ENCODE data around the gene HRH2.

The HRH2 gene

DNA sequence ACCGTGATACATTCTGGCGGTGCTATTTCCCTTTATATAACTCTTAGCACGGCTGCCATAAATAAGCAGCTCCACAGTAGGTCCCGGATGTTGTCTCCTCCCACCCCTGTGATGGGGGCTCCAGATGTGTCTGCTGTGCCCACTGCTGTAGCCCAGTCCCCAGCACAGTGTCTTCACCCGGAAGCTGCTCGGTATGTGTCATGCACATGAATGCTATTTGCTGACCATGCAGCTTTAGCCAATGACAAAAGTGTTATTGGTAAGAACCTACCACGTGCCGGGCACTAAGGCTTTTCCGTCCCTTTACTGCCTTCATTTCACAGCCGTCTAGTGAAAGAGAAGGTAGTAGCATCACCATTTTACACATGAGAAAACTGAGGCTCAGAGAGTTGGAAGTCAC lies 20.2 kb downstream of the HRH2 start:
- no peak for DNase-seq

DNA sequence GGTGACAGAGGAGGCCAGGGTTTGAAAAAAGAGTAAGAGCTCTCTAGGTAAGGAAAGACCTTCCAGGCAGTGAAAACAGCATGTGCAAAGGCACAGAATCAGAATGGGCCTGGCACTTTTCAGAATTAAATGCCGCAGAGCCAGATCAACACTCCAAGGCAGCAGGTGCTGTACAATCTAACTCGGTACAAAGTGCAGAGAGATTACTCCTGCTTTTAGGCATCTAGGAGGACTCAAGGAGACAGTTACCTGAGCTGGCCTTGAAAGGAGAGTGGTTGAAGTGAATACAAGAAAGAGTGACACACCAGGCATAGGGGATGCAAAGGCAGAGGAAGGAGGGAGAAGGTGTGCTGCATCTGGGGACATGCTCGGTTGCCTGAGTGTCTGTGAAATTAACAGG lies 21.5 kb downstream of the HRH2 start:
- DNase-seq, result no peak

DNA sequence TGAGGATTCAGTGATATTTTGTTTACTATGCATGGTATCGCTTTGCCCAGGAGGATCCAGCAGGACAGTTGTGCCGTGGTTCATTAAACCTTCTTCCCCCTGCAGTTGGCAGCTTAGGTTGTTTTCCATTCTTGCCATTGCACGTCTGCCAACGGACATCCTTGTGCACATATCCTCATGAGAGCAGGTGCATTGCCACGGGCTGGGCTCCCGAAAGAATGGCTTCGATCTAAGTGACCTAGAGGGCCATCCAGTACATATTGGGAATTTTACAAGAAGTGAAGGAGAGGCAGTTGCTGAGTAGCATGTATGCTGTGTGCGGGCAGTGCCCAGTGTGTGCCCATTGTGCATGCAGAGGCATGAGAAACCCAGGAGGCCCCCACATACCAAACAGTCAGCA lies 22.1 kb downstream of the HRH2 start:
- no peak for DNase-seq

DNA sequence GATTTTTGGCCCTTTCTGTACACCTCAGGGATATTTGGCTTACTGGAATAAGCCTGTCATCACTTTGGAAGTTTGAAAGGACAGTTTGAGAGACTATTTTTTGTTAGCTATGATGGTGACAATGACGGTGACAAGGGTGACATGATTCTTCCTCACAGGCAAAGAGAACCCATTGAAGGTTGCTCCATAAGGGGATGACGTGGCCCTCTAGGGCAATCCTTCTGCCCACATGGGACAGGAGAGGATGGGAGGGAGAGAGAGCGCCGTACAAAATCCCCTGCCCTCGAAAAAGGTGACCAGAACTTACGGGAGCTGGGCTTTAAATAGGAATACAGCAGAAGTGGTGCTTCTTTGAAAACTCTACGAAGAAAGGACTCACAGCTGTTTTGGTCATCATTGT lies 22.6 kb downstream of the HRH2 start:
- no peak for DNase-seq

DNA sequence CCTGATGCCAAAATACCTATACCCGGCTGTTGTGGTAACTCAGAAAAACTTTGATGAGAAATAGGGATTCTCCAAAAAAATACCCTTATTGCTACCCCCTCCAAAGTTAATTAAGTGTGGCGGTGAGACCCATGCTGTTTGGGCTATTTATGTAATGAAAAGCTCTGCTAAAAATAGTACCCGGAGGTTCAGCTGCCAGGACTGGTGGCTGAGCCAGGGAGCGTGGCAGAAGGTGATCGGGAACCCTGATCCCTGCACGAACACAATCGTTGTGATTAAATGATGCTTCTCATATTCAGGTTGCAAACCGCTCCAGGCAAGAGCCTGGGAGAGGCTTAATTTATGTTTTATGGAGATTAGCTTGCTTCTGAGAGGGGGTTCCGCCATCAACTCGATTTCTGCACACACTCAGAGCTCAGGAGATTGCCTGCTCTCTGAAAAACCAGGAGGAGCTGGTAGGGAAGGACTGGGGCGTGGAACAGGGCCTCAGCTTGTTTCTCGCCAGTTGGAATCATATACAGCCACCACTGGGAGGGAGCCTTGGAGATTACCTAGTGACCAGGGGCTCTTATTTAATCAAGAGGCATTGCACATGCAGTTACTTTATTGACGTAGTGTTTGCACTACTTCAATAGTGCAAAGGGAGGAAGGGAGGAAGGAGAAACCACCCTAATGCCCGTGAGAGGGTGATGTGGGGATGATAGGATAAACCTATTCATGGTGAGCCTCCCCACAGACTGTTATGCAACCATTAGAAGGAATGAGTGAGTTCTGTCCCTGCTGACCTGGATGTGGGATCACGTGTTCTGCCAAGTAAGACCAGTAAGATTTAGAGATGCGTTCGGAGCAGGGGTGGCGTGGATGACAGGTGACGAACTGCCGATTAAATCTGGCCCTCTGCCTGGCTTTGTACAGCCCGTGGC lies 23.4 kb downstream of the HRH2 start:
- DNase-seq, result no peak

DNA sequence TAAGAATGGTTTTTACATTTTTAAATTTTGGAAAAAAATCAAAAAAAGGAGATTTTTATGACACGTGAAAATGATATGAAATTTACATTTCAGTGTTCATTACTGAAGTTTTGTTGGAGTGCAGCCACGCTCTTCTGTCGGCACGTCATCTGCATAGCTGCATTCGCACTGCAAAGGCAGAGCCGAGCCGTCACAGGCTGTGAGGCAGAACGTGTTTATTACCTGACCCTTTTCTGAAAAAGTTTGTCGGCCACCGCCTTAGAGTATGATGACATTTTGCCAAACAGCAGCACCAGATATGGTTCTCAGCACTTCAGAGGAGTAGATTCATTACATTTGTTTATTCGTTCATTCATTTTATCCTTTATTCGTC lies 24.1 kb downstream of the HRH2 start:
- DNase-seq, result no peak

DNA sequence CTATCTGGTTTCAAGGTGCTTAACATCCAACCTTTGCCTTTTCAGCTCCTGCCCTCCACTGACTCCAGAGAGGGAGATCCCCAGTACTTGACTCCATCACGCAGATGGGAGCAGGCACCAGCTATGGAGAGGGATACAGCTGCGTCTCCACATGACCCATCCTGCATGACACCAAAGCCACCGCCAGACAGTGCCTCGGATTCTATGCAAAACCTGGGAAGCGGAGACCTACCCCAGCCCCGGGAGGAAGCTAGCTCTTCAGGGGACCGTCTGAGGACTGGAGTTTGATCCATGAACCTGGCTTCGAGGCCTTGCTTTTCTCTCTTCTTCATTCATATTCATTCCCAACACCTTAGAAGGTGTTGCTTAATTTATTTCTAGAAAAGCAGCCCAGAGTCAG lies 24.8 kb downstream of the HRH2 start:
- no peak for DNase-seq

DNA sequence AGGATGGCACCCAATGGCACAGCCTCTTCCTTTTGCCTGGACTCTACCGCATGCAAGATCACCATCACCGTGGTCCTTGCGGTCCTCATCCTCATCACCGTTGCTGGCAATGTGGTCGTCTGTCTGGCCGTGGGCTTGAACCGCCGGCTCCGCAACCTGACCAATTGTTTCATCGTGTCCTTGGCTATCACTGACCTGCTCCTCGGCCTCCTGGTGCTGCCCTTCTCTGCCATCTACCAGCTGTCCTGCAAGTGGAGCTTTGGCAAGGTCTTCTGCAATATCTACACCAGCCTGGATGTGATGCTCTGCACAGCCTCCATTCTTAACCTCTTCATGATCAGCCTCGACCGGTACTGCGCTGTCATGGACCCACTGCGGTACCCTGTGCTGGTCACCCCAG lies 25.4 kb downstream of the HRH2 start:
- DNase-seq, result no peak

DNA sequence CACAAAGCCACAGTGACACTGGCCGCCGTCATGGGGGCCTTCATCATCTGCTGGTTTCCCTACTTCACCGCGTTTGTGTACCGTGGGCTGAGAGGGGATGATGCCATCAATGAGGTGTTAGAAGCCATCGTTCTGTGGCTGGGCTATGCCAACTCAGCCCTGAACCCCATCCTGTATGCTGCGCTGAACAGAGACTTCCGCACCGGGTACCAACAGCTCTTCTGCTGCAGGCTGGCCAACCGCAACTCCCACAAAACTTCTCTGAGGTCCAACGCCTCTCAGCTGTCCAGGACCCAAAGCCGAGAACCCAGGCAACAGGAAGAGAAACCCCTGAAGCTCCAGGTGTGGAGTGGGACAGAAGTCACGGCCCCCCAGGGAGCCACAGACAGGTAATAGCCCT lies 26.1 kb downstream of the HRH2 start:
- DNase-seq, result no peak

DNA sequence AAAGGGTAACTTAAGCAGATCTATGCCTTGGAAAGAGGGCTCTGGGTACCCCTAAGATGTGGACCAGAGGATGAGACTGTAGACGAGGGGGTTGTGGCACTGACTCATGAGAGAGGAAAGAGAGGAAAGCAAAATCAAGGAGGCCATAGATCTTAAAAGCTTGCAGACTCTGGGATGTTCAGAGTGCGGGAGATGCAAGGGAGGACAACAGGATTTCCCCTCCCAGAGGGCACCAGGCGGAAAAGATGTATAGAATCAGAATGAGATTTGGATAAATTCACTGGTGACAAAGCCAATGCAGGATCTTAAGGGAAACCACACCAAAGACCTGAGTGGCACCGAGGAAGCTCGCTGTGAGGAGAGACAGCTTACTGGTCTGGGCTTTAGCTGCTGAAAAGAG lies 27.1 kb downstream of the HRH2 start:
- DNase-seq, result no peak

DNA sequence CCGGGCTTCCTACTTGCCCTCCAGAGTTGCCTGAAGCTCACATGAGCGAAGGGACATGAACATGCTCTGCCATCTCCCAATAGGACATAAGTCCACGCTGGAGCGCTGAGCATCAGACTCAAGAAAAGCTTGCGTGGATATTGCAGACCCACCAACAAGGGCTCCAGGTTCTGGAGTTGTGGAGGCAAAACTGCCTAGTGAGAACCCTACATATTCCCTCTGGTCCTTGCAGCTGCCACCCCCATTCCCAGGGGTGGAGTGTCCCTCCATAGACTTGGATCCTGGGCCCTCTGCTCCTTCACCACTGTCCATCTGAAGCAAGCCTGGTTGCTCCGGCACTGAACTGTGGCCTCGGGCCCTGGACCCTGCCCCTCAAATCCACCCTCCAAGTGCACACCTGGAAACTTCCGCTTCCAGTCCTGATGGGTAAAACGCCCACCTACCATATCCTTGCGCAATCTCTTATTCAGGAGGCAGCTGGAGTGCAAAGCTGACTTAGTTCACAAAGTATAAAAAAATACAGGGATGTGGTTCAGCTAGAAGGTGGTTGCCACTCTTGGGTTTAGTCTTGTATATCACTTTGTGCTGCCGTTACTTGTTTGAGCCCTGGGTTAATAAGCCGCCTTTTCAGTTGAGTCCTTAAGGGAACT lies 28.0 kb downstream of the HRH2 start:
- DNase-seq, result no peak

DNA sequence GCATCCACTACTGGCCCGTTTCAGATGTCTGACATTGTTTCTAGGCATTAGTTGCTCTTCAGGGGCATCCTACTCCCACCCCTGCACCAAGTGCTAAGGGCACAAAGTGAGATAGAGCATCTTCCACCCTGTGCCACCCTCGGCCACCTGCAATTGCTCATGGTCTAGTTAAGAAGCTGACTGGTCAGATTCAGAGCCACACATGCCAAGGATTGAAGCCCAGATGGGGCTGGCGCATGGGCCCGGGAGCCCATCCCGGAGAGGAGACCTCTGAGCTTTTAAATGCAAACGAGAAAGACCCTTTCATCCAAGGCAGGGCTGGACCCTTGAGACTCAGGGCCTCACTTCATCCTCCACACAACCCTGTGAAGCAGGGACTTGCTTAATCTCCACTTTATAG lies 28.5 kb downstream of the HRH2 start:
- no peak for DNase-seq

DNA sequence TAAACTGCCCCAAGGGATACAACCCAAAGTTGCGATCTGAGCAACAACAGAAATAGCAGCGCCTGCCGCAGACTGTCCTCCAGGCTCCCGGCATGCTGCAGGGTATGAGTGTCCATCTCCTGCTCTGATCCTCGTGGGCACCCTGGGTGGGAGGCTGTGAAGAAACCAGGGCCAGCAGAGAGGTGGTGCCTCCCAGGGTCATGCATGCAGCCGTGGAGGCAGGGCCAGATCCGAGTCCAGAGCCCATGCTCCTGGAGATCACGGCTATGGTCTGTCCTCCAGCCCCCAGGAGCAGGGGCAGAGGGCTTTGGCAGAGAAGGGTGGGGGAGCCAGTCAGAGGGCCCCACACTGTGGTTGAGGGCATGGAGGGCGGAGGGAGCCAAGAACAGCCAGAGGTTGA lies 29.0 kb downstream of the HRH2 start:
- DNase-seq, result no peak

DNA sequence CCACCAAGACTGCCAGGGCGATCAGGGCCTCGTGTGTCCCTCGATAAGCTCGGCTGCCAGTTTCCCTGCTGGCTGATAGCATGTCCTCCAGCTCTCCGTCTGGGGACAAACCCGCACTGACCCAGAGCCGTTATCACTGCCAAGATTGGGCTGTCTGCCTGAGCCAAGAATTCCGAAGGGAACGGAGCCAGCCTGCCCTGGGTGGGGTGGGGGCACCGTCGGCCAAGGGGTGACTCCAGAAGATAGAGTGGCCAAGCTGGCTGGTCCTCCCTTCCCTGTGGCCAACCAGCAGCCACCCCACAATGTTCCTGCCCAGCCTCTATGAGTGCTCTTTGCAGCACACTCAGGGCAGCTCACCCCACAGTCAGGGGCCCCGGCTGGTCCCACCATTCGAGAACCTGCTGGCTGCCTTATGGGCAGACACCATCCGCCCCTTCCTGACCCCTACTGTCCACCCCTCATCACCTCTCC lies 29.4 kb downstream of the HRH2 start:
- DNase-seq, result no peak

DNA sequence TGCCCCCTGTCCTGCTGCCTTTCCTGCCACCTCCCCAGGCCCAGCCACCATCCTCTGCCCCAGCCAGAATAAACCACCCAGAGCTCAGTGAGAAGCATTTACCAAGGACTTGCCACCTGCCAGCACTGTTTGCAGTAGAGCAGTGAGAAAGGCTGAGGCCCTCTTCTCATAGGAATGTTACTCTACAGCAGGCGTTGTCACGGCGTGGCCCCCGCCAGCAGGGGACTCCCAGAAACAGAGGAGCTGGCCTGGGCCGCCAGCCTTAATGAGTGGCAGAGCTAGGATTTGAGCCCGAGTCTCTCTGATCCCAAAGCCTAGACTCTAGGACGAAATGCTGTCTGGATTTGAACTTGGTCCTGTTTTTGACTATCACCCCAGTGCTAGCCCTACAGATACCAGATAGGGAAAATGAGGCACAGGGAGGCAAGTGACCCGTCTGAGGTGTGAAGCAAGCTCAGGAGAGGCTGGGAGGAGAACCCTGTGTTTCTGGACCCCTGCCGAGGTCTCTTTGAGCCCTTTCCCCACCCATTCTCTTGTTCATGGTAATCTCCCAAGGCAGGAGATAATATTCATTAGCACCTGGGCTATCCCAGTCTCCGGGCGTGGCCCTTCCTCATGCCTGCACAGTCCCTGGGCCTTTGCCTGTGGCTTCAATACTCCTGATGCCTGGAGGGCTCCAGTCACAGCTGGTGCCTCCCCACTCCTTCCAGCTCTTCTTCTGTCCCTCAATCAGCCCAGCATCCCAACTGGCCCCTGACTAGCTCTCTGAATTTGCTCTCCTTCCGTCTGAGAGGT lies 30.7 kb downstream of the HRH2 start:
- DNase-seq, result no peak

DNA sequence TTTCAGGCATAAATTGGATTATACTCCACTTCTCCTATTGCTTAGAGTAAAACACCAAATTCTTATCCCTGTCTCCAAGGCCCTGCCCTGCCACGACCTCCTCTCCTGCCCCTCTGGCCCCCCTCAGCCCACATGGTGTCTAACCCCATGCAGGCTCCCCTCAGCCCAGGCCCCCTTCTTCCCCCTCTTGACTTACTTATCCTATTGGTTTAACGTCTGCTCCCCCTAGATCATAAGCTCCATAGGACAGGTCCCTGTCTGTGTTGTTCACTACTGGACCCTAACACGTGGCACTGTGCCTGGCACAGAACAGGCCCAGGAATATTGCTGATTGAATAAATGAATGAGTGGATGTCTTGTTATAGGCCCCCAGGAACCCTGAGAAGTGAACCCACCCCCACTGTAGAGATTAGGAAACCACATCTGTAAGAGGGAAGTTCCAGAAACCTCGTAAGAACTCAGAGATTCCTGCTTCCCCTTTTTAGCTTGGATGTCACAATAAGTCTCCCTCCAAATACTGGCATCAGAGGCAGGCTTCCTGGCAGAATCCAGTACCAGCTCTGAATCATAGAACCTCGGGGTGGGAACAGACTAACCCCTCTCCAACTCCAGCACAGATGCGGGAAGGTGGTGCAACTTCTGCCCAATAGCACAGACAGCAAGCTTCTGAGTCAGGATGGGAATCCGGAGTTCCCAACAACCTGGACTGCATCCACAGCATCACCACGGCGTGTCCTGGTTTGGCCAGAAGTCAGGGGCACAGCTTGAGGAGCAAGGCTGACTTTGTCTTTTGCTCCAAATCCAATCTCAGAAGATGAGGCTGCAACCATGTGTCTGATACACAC lies 31.5 kb downstream of the HRH2 start:
- no peak for DNase-seq

DNA sequence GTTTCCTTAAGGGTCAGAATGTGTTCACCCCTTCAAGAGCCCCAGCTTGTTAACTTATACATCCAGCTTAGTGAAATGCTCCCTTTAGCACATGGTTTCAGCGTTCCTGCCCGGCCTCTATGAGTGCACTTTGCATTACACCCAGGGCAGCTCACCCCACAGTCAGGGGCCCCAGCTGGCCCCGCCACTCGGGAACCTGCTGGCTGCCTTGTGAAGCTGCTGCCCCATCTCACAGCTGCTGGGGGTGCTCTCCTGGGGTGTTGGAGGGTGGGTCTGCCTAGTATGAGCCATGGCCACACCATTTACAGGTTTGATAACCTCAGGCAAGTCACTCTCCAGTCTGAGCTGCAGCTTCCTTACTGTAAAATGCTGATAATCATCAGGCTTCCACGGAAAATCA lies 32.2 kb downstream of the HRH2 start:
- no peak for DNase-seq

DNA sequence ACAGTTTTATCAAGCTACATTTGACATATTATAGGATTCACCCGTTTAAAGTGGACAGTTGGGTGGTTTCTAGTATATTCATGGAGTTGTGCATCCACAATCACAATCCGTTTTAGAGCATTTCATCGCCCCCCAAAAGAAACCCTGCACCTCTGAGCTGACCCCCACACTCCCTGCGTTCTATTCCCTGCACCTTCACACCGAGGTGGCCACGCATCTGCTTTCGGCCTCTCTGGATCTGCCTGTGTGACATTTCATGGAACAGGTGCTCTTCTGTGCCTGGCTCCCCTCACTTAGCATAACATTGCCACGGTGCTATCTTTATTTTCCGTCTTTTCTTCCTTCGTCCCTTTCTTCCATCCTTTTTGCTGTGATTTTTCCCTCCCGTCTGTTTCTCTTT lies 32.7 kb downstream of the HRH2 start:
- no peak for DNase-seq

DNA sequence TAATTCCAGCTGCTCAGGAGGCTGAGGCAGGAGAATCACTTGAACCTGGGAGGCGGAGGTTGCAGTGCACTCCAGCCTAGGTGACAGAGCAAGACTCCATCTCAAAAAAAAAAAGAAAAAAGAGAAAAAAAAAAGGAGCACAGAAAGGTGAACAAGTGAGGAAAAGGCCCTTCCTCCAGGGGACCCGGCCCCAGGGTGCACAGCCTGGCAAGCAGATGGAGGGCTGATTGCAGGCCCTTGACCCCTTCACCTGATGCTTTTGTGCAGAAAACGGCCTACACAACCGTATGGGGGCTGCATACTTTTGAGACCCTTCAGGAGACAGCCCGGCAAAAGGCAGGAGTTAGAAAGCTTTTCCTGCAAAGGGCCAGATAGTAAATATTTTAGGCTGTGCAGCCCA lies 33.9 kb downstream of the HRH2 start:
- DNase-seq, result no peak

DNA sequence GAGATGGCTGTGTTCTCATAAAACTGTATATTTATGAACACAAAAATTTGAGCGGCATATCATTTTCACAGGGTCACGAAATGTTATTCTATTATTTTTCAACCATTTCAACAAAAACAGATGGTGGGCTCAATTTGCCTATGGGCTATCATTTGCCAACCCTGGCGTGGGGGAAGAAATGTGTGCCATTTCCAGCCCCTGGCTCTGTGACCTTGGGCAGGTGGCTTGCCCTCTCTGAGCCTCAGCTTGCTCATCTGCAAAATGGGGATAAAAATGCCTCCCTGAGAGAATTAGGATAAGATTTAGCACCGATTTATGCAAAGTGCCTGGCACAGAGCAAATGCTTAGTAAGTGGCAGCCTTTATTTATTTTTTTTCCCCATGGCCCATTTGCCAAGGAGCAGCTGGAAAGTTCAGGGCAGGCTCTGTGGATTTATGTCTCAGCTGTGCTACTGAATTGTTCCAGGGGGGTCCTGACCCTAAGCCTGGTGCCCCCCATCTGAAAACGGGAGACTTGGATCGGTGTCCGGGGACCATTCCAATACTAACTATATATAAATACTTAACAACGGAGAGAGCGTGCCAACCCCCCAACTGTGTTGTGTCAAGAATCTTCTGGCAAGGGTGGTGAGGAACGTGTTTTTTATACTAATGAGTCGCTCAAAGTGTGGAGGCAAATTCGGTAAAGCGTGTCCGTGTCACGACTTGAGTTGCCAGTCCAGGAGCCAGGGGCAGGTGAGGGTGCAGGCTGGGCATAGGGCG lies 34.5 kb downstream of the HRH2 start:
- no peak for DNase-seq

DNA sequence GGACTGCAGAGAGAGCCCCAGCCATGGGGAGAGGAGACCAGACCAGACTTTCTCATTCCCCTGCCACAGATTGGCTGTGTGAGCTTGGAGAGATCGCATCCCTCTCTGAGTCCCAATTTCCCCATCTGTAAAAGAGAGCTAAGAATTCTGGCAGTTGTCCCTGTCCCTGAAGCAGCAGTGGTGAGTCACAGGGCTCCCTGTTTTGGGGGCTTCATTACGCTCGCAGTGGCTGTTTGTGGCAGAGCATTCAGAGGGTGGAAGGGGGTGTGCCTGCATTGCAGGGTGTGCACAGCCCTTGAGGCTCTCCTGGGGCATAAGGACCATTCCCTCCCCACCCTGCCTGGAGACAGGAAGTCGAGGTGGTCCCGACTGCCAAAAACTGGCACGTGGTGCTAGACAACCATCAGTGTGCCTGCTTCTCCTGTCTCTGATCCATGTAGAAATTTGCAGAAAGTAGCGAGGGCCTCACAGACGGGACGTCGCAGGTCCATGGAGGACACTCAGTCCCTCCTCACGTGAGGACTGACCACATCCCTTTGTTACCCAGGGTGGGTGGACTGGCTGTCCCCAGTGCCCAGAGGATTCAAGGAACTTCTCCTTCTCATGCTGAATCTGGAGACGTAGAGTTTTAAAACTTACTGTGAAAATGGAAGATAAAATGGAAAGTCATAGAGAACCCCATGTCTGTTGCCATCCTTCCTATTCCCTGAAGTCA lies 35.3 kb downstream of the HRH2 start:
- no peak for DNase-seq

All from activated CD4-positive, alpha-beta T cell treated with anti-CD3 and anti-CD28 coated beads, Interleukin-2, Interleukin-6, amounts not matched to agents 100 ng/mL and 50 ng/mL, durations not matched to agents 16 hours and 8 hours (primary cell).